Astrocyte (in vitro differentiated cells and primary cell): ENCODE measurements around the gene AP5Z1.

Experiments used
- CTCF ChIP-seq: IDR thresholded peaks from 2 replicates; pipeline ENCODE4 v1.5.1; 2011; ENCODE audit warnings: low read depth, mild to moderate bottlenecking, inconsistent platforms, low read length, moderate library complexity; ENCODE audit not compliant: insufficient read depth
- EZH2 ChIP-seq: IDR thresholded peaks from 2 replicates; pipeline ENCODE4 v1.6.1; 2012; ENCODE audit warnings: mild to moderate bottlenecking, low read length, inconsistent platforms; ENCODE audit not compliant: insufficient read depth

GRCh38 chr7:4800926-4801838 is 25.8 kb downstream of the AP5Z1 start:
- no peak for TF ChIP-seq EZH2
- TF ChIP-seq CTCF: no peak
